SK-N-MC (cell line): ENCODE results near the gene SPTLC2.

Experiments
- EZH2 ChIP-seq: fragments of 200-600 bp; sonication (generic); IDR thresholded peaks from one replicate; pipeline ENCODE4 v1.6.1; 2017; ENCODE audit warnings: antibody characterized with exemption
- FOXP2 ChIP-seq: optimal IDR thresholded peaks from 2 replicates; pipeline ENCODE3; 2011; ENCODE audit warnings: mild to moderate bottlenecking, moderate library complexity; ENCODE audit not compliant: insufficient read depth; ENCODE audit errors: extremely low read length, control extremely low read depth
- POLR2AphosphoS5 ChIP-seq: IDR thresholded peaks from 2 replicates; pipeline ENCODE4 v1.6.1; 2012; ENCODE audit warnings: mild to moderate bottlenecking, low read depth, low read length, borderline replicate concordance

DNA sequence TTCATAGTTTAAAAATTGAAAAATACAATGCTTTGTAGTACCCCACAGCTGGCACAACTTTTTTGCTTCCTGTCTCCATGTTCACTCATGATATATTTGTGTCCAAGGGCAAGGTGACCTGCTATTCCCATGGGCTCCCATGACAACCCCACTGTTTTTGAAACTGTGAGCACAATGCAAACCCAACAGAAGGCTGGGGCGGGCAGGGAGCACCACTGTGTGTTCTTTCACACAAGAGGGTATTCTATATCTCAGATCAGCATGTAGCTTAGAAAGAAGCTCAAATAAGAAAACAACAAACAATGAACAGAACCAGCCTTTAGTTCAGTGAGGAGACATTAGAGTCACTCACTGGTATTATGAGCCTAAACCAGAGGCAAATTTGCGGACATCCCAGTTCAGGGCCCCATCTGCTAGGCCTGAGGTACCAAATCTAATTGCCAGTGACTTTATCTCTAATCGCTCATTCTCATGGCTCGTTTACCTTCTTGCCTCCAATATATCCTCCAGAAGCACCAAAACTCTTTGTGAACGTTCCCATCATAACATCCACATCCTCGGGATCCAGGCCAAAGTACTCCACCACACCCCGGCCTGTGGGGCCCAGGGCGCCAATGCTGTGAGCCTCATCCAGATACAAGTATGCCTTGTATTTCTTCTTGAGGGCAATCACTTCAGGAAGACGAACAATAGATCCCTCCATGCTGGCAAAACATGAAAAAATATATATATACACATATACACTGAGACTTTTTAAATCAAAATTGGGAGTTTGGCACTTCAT lies 61.4 kb downstream of the SPTLC2 start:
- TF ChIP-seq EZH2 (no peak), POLR2AphosphoS5 (no peak), FOXP2 (no peak)
